GM18499 (cell line): ENCODE results near the gene GYS2.

ENCODE experiments used
- ATAC-seq: cut with Tn5 transposase; IDR thresholded peaks from one replicate; pipeline ENCODE4 v1.9.1; 2021; ENCODE audit warnings: moderate number of reproducible peaks; ENCODE audit not compliant: insufficient read depth, unreplicated experiment

The GYS2 gene

DNA sequence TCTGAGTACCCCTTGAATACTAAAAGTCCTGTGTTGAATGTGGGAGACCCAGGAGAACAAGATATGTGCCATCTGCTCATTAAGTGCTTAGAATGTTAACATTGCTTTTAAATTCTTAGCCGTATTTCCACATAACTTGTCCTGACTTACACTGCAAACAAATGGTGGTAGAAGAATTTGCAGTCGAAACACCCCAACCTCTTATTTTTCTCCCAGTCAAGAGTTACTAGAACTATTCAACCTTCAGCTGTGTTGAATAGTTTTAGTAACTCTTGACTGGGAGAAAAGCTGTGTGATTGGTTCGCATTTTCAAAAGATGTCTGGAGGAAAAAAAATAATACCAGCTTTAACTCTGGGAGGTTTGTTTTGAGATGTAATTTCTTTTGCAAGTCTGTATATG, 86.2 kb downstream of the GYS2 start:
- ATAC-seq = no peak

GRCh38 chr12:21516281-21516680, 88.4 kb downstream of the GYS2 start:
- no peak for ATAC-seq

DNA sequence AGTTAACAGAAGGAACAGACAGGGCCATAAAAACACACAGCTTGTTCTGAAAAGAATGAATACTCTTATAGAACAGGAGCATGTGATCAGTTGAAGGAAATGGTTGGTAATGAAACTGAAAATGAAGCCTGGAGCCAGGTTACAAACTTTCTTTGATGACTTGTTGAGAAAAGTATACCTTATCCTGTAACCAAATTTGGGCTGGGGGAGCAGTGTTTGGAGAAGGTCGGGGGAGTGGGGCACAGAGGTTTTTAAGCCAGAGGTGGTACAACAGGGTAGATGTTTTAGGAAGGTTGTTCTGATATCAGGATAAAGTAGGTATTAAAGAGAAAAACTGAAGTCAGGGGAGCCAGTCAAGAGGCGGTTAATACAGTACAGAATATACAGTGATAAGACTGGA, 94.9 kb downstream of the GYS2 start:
- ATAC-seq = peak; percentile 91

- ATAC-seq = no peak
These were observed 96.8 kb downstream of the GYS2 start for GRCh38 chr12:21507849-21508248.

GRCh38 chr12:21505888-21506287, 98.8 kb downstream of the GYS2 start:
- ATAC-seq = no peak

DNA sequence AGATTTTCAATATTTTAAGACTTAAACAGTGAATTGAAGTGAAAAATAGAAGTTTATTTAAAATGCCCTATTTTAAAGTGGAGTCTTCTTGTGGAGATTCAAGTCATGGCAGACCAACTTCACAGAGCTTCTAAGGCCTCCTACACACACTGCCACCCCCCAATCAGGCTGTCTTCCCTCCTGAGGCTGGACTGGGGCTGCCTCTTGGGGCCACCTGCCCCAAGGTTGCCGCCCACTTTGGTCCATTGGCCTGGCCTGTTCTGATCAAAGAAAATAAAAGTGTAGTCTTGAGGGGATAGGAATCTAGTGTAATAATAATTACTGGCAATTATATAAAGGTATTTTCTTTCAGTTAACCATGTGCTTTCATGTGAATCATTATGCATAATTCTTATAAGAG, 101.8 kb downstream of the GYS2 start:
- ATAC-seq = no peak

- ATAC-seq = no peak
These were observed 102.5 kb downstream of the GYS2 start for GRCh38 chr12:21502164-21502496.

- peak; percentile 99 for ATAC-seq
These were observed 103.1 kb downstream of the GYS2 start, which contains the start of the genes GOLT1B and RECQL for GRCh38 chr12:21501258-21502163. Gene GOLT1B (plus strand): TSS chr12:21501789. CDS start chr12:21501924, 135 bp downstream. Gene RECQL (minus strand): TSS chr12:21501635. CDS start chr12:21499570, 2,065 bp downstream.

DNA sequence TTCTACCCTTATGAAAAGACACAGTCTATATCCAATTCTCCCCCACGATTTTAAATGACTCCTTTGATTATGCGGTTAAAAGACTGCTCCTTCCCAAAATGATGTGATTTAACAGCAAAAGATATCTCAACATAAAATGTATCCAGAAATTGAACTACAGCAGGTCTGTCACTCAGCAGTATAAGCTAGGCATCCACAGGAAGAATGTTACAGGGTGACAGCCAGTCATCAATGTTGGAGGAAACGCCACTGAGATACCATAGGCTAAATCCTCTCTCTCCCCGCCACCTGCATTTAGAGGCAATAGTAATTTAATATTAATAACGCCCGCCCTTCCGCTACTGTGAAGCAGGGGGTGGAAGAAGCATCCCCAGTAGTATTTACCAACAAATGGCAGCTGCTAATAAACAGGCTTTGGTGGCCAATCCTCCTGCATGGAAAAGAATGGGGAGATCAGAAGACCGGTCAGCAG, 103.8 kb downstream of the GYS2 start:
- ATAC-seq = peak; percentile 0

- ATAC-seq = no peak
These were observed 104.9 kb downstream of the GYS2 start for GRCh38 chr12:21499765-21500164.
